ENCODE measurements around the gene B3GNT2.
A peak's percentile ranks its signal among the peaks of the same experiment; 100 is the strongest.

Gene B3GNT2

DNA sequence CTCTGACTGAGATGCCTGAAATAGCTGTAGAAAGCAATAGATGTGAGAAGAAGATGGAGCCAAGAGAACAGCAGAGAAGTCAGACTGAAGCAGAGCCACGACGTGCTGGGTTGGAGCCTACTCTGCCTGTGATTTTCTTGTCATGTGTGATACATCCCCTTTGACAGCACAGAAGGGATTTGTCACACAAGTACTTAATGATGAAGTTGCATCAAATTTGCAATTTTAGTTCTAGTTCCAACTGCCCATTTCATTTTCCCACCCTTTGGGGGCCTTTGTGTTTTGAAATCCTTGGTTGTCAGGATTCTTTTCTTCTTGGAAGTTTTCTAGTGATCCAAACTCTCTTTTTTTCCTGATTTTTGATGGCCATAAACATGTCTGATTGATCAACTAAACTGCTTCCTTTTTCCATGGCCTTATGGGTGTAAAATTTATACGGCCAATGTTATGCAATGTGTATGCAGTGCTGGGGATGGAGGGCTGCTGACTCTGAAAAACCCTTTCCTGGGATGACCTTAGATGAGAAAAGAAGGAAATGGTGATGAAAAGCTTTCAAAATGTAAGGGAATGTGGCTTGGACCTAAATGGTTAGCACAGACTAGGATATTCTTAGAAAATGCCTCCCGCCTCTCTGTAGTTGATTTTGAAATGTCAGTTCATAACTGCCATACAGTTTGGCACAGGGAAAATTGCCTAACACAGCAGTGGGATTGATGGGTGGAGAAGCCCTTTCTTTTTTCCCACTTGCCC lies 9.6 kb upstream of the B3GNT2 start:
- no peak overlapping the region for H3K4me3 ChIP-seq (ENCODE audit: low read depth, low read length)
- TF ChIP-seq, protein P1, sequence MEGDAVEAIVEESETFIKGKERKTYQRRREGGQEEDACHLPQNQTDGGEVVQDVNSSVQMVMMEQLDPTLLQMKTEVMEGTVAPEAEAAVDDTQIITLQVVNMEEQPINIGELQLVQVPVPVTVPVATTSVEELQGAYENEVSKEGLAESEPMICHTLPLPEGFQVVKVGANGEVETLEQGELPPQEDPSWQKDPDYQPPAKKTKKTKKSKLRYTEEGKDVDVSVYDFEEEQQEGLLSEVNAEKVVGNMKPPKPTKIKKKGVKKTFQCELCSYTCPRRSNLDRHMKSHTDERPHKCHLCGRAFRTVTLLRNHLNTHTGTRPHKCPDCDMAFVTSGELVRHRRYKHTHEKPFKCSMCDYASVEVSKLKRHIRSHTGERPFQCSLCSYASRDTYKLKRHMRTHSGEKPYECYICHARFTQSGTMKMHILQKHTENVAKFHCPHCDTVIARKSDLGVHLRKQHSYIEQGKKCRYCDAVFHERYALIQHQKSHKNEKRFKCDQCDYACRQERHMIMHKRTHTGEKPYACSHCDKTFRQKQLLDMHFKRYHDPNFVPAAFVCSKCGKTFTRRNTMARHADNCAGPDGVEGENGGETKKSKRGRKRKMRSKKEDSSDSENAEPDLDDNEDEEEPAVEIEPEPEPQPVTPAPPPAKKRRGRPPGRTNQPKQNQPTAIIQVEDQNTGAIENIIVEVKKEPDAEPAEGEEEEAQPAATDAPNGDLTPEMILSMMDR (IDR thresholded peaks at IDR 0.05; ENCODE audit: borderline replicate concordance, insufficient read depth, low read depth, low read length), result no peak

DNA sequence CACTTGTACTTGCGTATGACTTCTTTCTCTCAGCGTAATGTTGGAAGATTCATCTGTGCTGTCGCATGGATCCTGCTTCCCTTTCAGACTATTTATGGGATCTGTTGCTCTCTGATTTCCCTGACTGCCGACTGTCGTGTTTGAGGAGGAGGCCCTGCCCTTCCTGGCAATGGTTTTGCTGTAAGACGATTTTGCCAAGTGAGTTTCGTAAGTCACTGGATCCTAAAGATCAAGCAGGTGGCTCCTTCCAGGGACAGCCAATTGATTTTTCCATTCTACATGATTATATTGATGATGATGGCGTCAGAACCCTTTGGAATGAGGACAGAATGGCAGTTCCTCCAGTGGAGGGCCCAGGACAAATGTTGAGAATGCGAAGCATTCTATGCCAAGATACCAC lies 8.7 kb upstream of the B3GNT2 start:
- H3K4me3 ChIP-seq (ENCODE audit: low read depth, low read length), result no peak overlapping the region
- TF ChIP-seq, protein P1 (IDR thresholded peaks at IDR 0.05; ENCODE audit: borderline replicate concordance, insufficient read depth, low read depth, low read length), result no peak

DNA sequence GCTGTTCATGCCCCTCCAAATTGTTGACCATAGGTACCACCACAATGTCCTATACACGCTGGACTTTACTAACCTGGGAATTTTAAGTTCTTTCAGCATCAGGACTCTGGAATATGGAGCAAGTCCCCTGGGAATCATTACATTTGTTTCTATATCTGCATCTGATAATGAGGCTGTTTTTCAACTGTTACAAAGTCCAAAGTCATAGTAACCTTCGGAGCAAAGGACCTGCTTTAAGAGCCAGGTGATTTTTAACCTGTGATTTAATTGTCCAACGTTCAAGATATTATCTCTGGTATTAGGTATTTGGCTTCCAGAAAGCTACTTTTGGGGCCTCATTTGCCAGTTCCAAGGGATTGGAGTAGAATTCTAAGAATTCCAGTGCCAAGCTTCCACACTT lies 7.5 kb upstream of the B3GNT2 start:
- TF ChIP-seq, protein P1 (IDR thresholded peaks at IDR 0.05; ENCODE audit: borderline replicate concordance, insufficient read depth, low read depth, low read length), result no peak
- no peak overlapping the region for H3K4me3 ChIP-seq (ENCODE audit: low read depth, low read length)

DNA sequence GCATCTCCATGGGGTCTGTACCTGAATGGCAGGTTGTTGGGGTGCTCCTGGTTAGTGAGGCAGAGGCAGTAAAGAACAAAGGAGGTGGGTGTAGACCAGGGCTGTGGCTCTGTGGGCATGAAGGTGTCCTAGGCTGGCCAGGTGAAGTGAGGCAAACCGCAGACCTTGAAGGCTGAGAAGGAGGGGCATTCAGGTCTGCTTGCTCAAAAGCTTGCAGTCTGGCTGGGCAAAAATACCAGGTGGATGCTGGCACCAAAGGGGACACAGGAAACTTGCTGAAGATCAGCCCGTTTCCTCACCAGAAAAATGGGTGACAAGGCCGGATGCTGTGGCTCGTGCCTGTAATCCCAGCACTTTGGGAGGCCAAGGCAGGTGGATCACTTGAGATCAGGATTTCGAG lies 6.7 kb upstream of the B3GNT2 start:
- TF ChIP-seq, protein P1 (IDR thresholded peaks at IDR 0.05; ENCODE audit: borderline replicate concordance, insufficient read depth, low read depth, low read length), result no peak
- no peak overlapping the region for H3K4me3 ChIP-seq (ENCODE audit: low read depth, low read length)

DNA sequence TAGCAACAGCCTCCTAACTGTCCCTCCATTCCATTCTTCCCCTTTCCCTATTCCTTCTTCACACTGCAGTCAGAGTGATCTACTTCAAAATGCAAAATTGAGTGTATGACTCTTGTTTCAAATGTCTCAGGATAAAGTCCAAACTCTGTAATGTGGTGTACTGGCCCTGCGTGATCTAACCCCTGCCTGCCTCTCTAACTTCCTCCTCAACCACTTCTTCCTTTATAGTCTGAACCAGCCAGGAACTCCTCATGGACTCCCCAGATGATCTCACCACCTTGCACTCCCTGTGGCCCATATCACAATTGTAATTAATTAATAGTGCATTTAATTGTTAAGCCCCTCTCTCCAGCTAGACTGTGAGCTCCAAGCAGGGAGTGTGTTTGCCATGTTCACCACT lies 3.1 kb upstream of the B3GNT2 start:
- no peak overlapping the region for H3K4me3 ChIP-seq (ENCODE audit: low read depth, low read length)
- TF ChIP-seq, protein P1 (IDR thresholded peaks at IDR 0.05; ENCODE audit: borderline replicate concordance, insufficient read depth, low read depth, low read length), result no peak

DNA sequence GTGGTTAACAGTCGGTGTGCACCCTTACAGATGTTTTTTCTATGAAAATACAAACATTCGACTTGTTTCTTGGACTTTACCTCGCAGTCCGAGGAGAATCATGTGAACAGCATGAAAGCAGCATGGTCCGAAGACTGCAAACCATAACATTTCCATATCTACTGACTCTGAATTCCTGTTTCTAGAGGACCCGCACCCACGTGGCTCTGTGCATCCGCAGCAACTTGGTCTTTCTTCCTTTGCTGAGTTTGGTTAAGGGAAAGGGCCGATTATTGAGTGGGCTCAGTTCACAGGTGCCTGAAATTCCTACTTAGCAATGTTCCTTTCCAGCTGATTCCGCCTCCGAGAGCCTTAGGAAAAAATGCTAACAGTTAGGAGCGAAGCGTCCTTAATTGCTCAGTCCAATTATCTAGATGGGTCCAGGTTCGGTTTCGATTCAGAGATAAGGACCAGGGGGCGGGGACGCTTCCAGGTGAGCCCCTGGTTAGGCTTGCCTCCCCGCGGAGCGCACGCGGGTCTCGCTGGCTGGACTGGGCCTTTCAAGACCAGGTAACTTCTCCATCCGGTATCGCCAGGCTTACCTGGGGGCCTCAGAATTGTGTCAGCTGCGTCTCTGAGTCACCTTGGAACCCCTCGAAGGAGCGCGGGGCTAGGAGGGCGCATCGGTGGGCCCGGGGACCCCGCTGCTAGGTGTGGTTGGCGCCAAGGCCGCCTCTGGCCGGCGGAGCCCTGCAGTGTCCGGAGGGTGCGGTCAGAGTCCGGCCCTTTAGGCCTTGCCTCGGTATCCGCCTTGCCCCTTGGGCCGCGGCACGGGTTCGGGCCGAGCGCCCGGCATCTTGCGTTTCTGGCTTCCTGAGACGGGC lies 1.1 kb upstream of the B3GNT2 start:
- TF ChIP-seq, protein P1 (IDR thresholded peaks at IDR 0.05; ENCODE audit: borderline replicate concordance, insufficient read depth, low read depth, low read length), result no peak
- H3K4me3 ChIP-seq (ENCODE audit: low read depth, low read length), result peak overlapping the region; percentile 91
